ENCODE data around the gene LHX4. TPM values are rescaled to one million over a fixed set of nuclear protein-coding genes. Genes with fewer than 3 reads are reported as not detected.

The LHX4 gene
- polyA plus RNA-seq, 4 donors, result 0.18 to 2.9 (median 0.25) TPM

- peaks cover 0 to 14% (median 0%) of the 10 kb centered on the region in 3 donors for H3K36me3 ChIP-seq (ENCODE audit: control insufficient read depth in 3 of 3, insufficient read depth in 2 of 3, low read depth in 1 of 3, low read length in 3 of 3)
- no peak overlapping the region for H3K4me3 ChIP-seq (ENCODE audit: low read depth in 1 of 3, low read length in 3 of 3)
- H3K27ac ChIP-seq (ENCODE audit: low read depth in 1 of 3, low read length in 2 of 3), result no peak overlapping the region
- FAIRE-seq (no peak), DNase-seq (peak in 1 of 2 donors; percentile 26)
- WGBS, 3 donors, result 88 to 94% (median 94%) methylated on average over 6 of the region's 6 CpGs
- peaks cover 0 to 3% of the 10 kb centered on the region in 2 donors for H3K9me3 ChIP-seq (ENCODE audit: control insufficient read depth in 2 of 2, insufficient read depth in 1 of 2, low read depth in 1 of 2, low read length in 1 of 2)
- H3K27me3 ChIP-seq (ENCODE audit: control insufficient read depth in 3 of 3, insufficient read depth in 3 of 3, low read length in 3 of 3), result no peaks in the 10 kb centered on the region
- peaks cover 0 to 3% (median 0%) of the 10 kb centered on the region in 3 donors for H3K4me1 ChIP-seq (ENCODE audit: control insufficient read depth in 3 of 3, insufficient read depth in 2 of 3, low read depth in 1 of 3, low read length in 2 of 3)
These were observed 60.4 kb downstream of the LHX4 start for GRCh38 chr1:180290265-180291001.

- Histone ChIP-seq H3K9me3 (ENCODE audit: control insufficient read depth in 2 of 2, insufficient read depth in 1 of 2, low read depth in 1 of 2, low read length in 1 of 2) (peaks cover 0 to 3% of the 10 kb centered on the region in 2 donors), H3K36me3 (ENCODE audit: control insufficient read depth in 3 of 3, insufficient read depth in 2 of 3, low read depth in 1 of 3, low read length in 3 of 3) (peaks cover 0 to 14% (median 0%) of the 10 kb centered on the region in 3 donors), H3K4me3 (ENCODE audit: low read depth in 1 of 3, low read length in 3 of 3) (no peak overlapping the region), H3K27ac (ENCODE audit: low read depth in 1 of 3, low read length in 2 of 3) (no peak overlapping the region), H3K4me1 (ENCODE audit: control insufficient read depth in 3 of 3, insufficient read depth in 2 of 3, low read depth in 1 of 3, low read length in 2 of 3) (peaks cover 0 to 3% (median 0%) of the 10 kb centered on the region in 3 donors), H3K27me3 (ENCODE audit: control insufficient read depth in 3 of 3, insufficient read depth in 3 of 3, low read length in 3 of 3) (no peaks in the 10 kb centered on the region)
- DNase-seq (peak in 1 of 2 donors; percentile 43), FAIRE-seq (no peak)
- 4 to 61% (median 37%) methylated on average over 1 of the region's 1 CpG for WGBS, 3 donors
These were observed 60.9 kb downstream of the LHX4 start for GRCh38 chr1:180291004-180291403.

DNA sequence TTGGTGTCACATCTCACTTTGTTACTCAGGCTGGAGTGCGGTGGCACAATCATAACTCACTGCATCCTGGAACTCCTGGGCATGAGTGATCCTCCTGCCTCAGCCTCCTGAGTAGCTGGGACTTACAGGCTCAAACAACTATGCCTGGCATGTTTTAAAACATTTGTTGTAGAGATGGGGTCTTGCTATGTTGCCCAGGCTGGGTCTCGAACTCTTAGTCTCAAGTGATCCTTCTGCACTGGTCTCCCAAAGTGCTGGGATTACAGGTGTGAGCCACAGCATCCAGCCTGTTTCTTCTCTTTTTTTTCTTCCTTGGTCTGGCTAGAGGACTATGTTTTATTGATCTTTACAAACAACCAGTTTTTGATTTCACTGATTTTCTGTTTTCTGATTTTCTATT, 64.6 kb downstream of the LHX4 start:
- WGBS, 3 donors, result 97 to 100% (median 98%) methylated on average over 2 of the region's 2 CpGs
- Histone ChIP-seq H3K27me3 (ENCODE audit: control insufficient read depth in 3 of 3, insufficient read depth in 3 of 3, low read length in 3 of 3) (no peaks in the 10 kb centered on the region), H3K9me3 (ENCODE audit: control insufficient read depth in 2 of 2, insufficient read depth in 1 of 2, low read depth in 1 of 2, low read length in 1 of 2) (peaks cover 0 to 3% of the 10 kb centered on the region in 2 donors), H3K36me3 (ENCODE audit: control insufficient read depth in 3 of 3, insufficient read depth in 2 of 3, low read depth in 1 of 3, low read length in 3 of 3) (peaks cover 0 to 11% (median 0%) of the 10 kb centered on the region in 3 donors), H3K4me1 (ENCODE audit: control insufficient read depth in 3 of 3, insufficient read depth in 2 of 3, low read depth in 1 of 3, low read length in 2 of 3) (no peaks in the 10 kb centered on the region), H3K27ac (ENCODE audit: low read depth in 1 of 3, low read length in 2 of 3) (no peak overlapping the region), H3K4me3 (ENCODE audit: low read depth in 1 of 3, low read length in 3 of 3) (no peak overlapping the region)
- FAIRE-seq, result no peak
- no peak for DNase-seq

- Histone ChIP-seq H3K4me3 (ENCODE audit: low read depth in 1 of 3, low read length in 3 of 3) (no peak overlapping the region), H3K36me3 (ENCODE audit: control insufficient read depth in 3 of 3, insufficient read depth in 2 of 3, low read depth in 1 of 3, low read length in 3 of 3) (peaks cover 0 to 11% (median 0%) of the 10 kb centered on the region in 3 donors), H3K27ac (ENCODE audit: low read depth in 1 of 3, low read length in 2 of 3) (no peak overlapping the region), H3K4me1 (ENCODE audit: control insufficient read depth in 3 of 3, insufficient read depth in 2 of 3, low read depth in 1 of 3, low read length in 2 of 3) (no peaks in the 10 kb centered on the region), H3K9me3 (ENCODE audit: control insufficient read depth in 2 of 2, insufficient read depth in 1 of 2, low read depth in 1 of 2, low read length in 1 of 2) (peaks cover 0 to 3% of the 10 kb centered on the region in 2 donors), H3K27me3 (ENCODE audit: control insufficient read depth in 3 of 3, insufficient read depth in 3 of 3, low read length in 3 of 3) (no peaks in the 10 kb centered on the region)
- 87 to 92% (median 87%) methylated on average over 1 of the region's 1 CpG for WGBS, 3 donors
- no peak for FAIRE-seq
- DNase-seq, result no peak
These were observed 65.9 kb downstream of the LHX4 start for GRCh38 chr1:180295999-180296398.

- Histone ChIP-seq H3K9me3 (ENCODE audit: control insufficient read depth in 2 of 2, insufficient read depth in 1 of 2, low read depth in 1 of 2, low read length in 1 of 2) (no peaks in the 10 kb centered on the region), H3K36me3 (ENCODE audit: control insufficient read depth in 3 of 3, insufficient read depth in 2 of 3, low read depth in 1 of 3, low read length in 3 of 3) (peaks cover 0 to 5% (median 0%) of the 10 kb centered on the region in 3 donors), H3K4me1 (ENCODE audit: control insufficient read depth in 3 of 3, insufficient read depth in 2 of 3, low read depth in 1 of 3, low read length in 2 of 3) (no peaks in the 10 kb centered on the region), H3K4me3 (ENCODE audit: low read depth in 1 of 3, low read length in 3 of 3) (no peak overlapping the region), H3K27ac (ENCODE audit: low read depth in 1 of 3, low read length in 2 of 3) (no peak overlapping the region), H3K27me3 (ENCODE audit: control insufficient read depth in 3 of 3, insufficient read depth in 3 of 3, low read length in 3 of 3) (no peaks in the 10 kb centered on the region)
- no peak for FAIRE-seq
- 93% methylated on average over 7 of the region's 7 CpGs for WGBS, 3 donors
- no peak for DNase-seq
These were observed 69.6 kb downstream of the LHX4 start for GRCh38 chr1:180299479-180300221.

- Histone ChIP-seq H3K27me3 (ENCODE audit: control insufficient read depth in 3 of 3, insufficient read depth in 3 of 3, low read length in 3 of 3) (no peaks in the 10 kb centered on the region), H3K27ac (ENCODE audit: low read depth in 1 of 3, low read length in 2 of 3) (no peak overlapping the region), H3K4me1 (ENCODE audit: control insufficient read depth in 3 of 3, insufficient read depth in 2 of 3, low read depth in 1 of 3, low read length in 2 of 3) (no peaks in the 10 kb centered on the region), H3K4me3 (ENCODE audit: low read depth in 1 of 3, low read length in 3 of 3) (no peak overlapping the region), H3K9me3 (ENCODE audit: control insufficient read depth in 2 of 2, insufficient read depth in 1 of 2, low read depth in 1 of 2, low read length in 1 of 2) (no peaks in the 10 kb centered on the region), H3K36me3 (ENCODE audit: control insufficient read depth in 3 of 3, insufficient read depth in 2 of 3, low read depth in 1 of 3, low read length in 3 of 3) (peaks cover 0 to 3% (median 0%) of the 10 kb centered on the region in 3 donors)
- FAIRE-seq (no peak), DNase-seq (no peak)
- WGBS, 3 donors, result 78 to 92% (median 89%) methylated on average over 2 of the region's 2 CpGs
These were observed 71.2 kb downstream of the LHX4 start for GRCh38 chr1:180301135-180301742.

DNA sequence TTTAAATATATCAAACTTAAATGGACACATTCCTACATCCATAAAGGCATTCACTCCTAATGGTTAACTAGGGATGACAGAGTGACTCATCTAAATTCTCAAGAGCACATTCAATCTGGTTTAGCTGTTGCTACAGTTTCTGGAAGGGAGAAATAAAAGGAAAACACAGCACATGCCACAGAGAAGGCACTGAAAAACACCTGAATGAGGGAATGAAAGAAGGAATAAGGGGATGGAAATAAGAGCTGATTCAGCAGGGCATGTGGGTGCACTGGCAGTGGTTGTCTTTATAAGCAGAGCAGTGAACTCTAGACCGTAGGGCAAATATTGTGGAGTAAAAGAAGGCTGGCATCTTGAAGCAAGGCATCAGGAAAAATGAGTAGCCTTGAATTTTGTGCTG, 79.3 kb downstream of the LHX4 start:
- no peaks in the 10 kb centered on the region for H3K27me3 ChIP-seq (ENCODE audit: control insufficient read depth in 3 of 3, insufficient read depth in 3 of 3, low read length in 3 of 3)

DNA sequence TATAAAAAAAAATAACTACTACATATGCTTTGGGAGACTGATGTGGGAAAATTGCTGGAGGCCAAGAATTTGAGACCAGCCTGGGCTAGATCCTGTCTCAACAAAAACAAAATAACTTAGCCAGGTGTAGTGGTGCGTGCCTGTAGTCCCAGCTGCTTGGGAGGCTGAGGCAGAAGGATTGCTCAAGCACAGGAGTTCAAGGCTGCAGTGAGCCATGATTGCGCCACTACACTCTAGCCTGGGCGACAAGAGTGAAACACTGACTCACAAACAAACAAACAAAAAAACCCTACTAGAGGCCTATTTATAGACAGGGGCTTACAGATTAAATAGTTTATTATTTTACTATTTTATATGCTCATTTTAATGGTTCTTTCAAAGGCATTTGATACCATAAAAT, 80.0 kb downstream of the LHX4 start:
- Histone ChIP-seq H3K9me3 (ENCODE audit: control insufficient read depth in 2 of 2, insufficient read depth in 1 of 2, low read depth in 1 of 2, low read length in 1 of 2) (no peaks in the 10 kb centered on the region), H3K27ac (ENCODE audit: low read depth in 1 of 3, low read length in 2 of 3) (no peak overlapping the region), H3K4me3 (ENCODE audit: low read depth in 1 of 3, low read length in 3 of 3) (no peak overlapping the region), H3K4me1 (ENCODE audit: control insufficient read depth in 3 of 3, insufficient read depth in 2 of 3, low read depth in 1 of 3, low read length in 2 of 3) (peaks cover 0 to 2% (median 0%) of the 10 kb centered on the region in 3 donors), H3K36me3 (ENCODE audit: control insufficient read depth in 3 of 3, insufficient read depth in 2 of 3, low read depth in 1 of 3, low read length in 3 of 3) (peaks cover 0 to 3% (median 3%) of the 10 kb centered on the region in 3 donors), H3K27me3 (ENCODE audit: control insufficient read depth in 3 of 3, insufficient read depth in 3 of 3, low read length in 3 of 3) (no peaks in the 10 kb centered on the region)
- DNase-seq, result no peak
- WGBS, 3 donors, result 88 to 97% (median 88%) methylated on average over 3 of the region's 3 CpGs
- no peak for FAIRE-seq

More for the DNA sequence above, 79.3 kb downstream of the LHX4 start:
- H3K4me3 ChIP-seq (ENCODE audit: low read depth in 1 of 3, low read length in 3 of 3), result no peak overlapping the region
- H3K27ac ChIP-seq (ENCODE audit: low read depth in 1 of 3, low read length in 2 of 3), result no peak overlapping the region
- 84 to 97% (median 95%) methylated on average over 1 of the region's 1 CpG for WGBS, 3 donors
- DNase-seq, result peak; percentile 16 to 22
- peaks cover 0 to 3% (median 3%) of the 10 kb centered on the region in 3 donors for H3K36me3 ChIP-seq (ENCODE audit: control insufficient read depth in 3 of 3, insufficient read depth in 2 of 3, low read depth in 1 of 3, low read length in 3 of 3)
- no peak for FAIRE-seq
- H3K9me3 ChIP-seq (ENCODE audit: control insufficient read depth in 2 of 2, insufficient read depth in 1 of 2, low read depth in 1 of 2, low read length in 1 of 2), result no peaks in the 10 kb centered on the region
- H3K4me1 ChIP-seq (ENCODE audit: control insufficient read depth in 3 of 3, insufficient read depth in 2 of 3, low read depth in 1 of 3, low read length in 2 of 3), result peaks cover 0 to 2% (median 0%) of the 10 kb centered on the region in 3 donors

Data from small intestine (tissue), 7 donors.